ENCODE measurements around the gene CAPN8.

DNA sequence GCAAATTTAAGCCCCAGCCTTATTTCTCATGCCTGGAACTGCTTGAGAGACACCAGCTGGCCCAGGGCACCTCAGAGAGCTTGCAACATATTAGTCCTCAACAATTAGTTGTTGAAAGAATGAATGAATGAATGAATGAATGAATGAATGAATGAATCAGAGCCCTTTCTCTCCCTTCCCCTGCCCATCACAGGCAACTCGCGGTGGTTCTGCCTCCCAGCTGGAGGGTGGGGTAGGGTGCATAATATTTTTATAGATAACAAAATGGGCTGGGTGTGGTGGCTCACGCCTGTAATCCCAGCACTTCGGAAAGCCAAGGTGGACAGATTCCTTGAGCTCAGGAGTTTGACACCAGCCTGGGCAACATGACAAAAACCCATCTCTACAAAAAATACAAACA lies 162.2 kb downstream of the CAPN8 start:
- TF ChIP-seq POLR2AphosphoS5 (IDR thresholded peaks at IDR 0.05) (no peak), POLR2A (IDR thresholded peaks at IDR 0.05) (no peak)
- TF ChIP-seq, protein P1, sequence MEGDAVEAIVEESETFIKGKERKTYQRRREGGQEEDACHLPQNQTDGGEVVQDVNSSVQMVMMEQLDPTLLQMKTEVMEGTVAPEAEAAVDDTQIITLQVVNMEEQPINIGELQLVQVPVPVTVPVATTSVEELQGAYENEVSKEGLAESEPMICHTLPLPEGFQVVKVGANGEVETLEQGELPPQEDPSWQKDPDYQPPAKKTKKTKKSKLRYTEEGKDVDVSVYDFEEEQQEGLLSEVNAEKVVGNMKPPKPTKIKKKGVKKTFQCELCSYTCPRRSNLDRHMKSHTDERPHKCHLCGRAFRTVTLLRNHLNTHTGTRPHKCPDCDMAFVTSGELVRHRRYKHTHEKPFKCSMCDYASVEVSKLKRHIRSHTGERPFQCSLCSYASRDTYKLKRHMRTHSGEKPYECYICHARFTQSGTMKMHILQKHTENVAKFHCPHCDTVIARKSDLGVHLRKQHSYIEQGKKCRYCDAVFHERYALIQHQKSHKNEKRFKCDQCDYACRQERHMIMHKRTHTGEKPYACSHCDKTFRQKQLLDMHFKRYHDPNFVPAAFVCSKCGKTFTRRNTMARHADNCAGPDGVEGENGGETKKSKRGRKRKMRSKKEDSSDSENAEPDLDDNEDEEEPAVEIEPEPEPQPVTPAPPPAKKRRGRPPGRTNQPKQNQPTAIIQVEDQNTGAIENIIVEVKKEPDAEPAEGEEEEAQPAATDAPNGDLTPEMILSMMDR (IDR thresholded peaks at IDR 0.05) = no peak
